Measurements from ENCODE around the gene COL5A1. TPM values are rescaled to one million over a fixed set of nuclear protein-coding genes. Genes with fewer than 3 reads are reported as not detected.

The COL5A1 gene
- total RNA-seq, 1 donor: 801 TPM

DNA sequence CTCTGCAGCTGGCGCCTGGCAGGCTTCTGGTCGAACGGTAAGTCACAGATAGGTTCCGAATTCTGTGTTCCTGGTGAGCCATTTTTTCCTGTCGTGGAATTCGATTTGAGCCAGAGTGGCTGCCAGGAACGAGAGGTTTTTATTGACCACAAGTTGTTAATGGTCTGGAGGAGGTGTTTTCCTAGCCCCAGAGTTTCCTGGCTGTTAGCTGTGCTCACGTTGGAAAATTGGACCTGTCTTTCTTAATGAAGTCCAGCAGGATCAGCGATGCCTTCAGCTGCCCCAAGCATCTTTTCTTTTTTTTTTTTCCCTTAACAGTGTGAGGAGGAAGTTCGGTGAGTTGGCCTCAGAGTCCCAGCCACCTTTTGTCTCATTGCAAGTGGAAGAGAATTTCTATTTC is 62.9 kb downstream of the COL5A1 start:
- H3K4me1 ChIP-seq (ENCODE audit: insufficient read depth, low read length): peaks cover 12% of the 10 kb centered on the region
- H4K20me1 ChIP-seq (ENCODE audit: insufficient read depth, low read length): peaks cover 94% of the 10 kb centered on the region
- peaks cover 98% of the 10 kb centered on the region for H3K79me2 ChIP-seq (ENCODE audit: insufficient read depth, low read length)
- no peaks in the 10 kb centered on the region for H3K9me3 ChIP-seq (ENCODE audit: low read depth, low read length)
- DNase-seq (ENCODE audit: insufficient read length, low spot score, missing footprints): no peak
- H2AFZ ChIP-seq (ENCODE audit: low read length): no peak overlapping the region
- H3K27me3 ChIP-seq (ENCODE audit: insufficient read depth, low read length): no peaks in the 10 kb centered on the region
- peaks cover 90% of the 10 kb centered on the region for H3K36me3 ChIP-seq (ENCODE audit: insufficient read depth, low read length)
- no peak for TF ChIP-seq CTCF (IDR thresholded peaks at IDR 0.05; ENCODE audit: extremely low read depth, low read depth, low read length)
- H3K4me3 ChIP-seq (ENCODE audit: insufficient read depth, low read length): no peak overlapping the region
- no peak overlapping the region for H3K4me2 ChIP-seq (ENCODE audit: insufficient read depth, low read length)
- no peak overlapping the region for H3K27ac ChIP-seq (ENCODE audit: low read depth, low read length)

GRCh38 chr9:134705786-134706185 is 64.2 kb downstream of the COL5A1 start:
- H3K27ac ChIP-seq (ENCODE audit: low read depth, low read length): peak overlapping the region; percentile 80
- H4K20me1 ChIP-seq (ENCODE audit: insufficient read depth, low read length): peaks cover 90% of the 10 kb centered on the region

GRCh38 chr9:134706522-134706921 is 64.9 kb downstream of the COL5A1 start:
- Histone ChIP-seq H3K27ac (ENCODE audit: low read depth, low read length) (peak overlapping the region; percentile 80), H3K4me1 (ENCODE audit: insufficient read depth, low read length) (peaks cover 12% of the 10 kb centered on the region), H3K36me3 (ENCODE audit: insufficient read depth, low read length) (peaks cover 81% of the 10 kb centered on the region), H3K4me3 (ENCODE audit: insufficient read depth, low read length) (no peak overlapping the region), H2AFZ (ENCODE audit: low read length) (no peak overlapping the region), H3K27me3 (ENCODE audit: insufficient read depth, low read length) (no peaks in the 10 kb centered on the region), H3K4me2 (ENCODE audit: insufficient read depth, low read length) (no peak overlapping the region), H3K9me3 (ENCODE audit: low read depth, low read length) (no peaks in the 10 kb centered on the region), H4K20me1 (ENCODE audit: insufficient read depth, low read length) (peaks cover 89% of the 10 kb centered on the region), H3K79me2 (ENCODE audit: insufficient read depth, low read length) (peaks cover 93% of the 10 kb centered on the region)
- DNase-seq (ENCODE audit: insufficient read length, low spot score, missing footprints): no peak
- TF ChIP-seq CTCF (IDR thresholded peaks at IDR 0.05; ENCODE audit: extremely low read depth, low read depth, low read length): no peak

More at GRCh38 chr9:134705786-134706185, 64.2 kb downstream of the COL5A1 start:
- H3K27me3 ChIP-seq (ENCODE audit: insufficient read depth, low read length): no peaks in the 10 kb centered on the region
- no peaks in the 10 kb centered on the region for H3K9me3 ChIP-seq (ENCODE audit: low read depth, low read length)
- peaks cover 12% of the 10 kb centered on the region for H3K4me1 ChIP-seq (ENCODE audit: insufficient read depth, low read length)
- TF ChIP-seq CTCF (IDR thresholded peaks at IDR 0.05; ENCODE audit: extremely low read depth, low read depth, low read length): no peak
- no peak overlapping the region for H3K4me3 ChIP-seq (ENCODE audit: insufficient read depth, low read length)
- H3K79me2 ChIP-seq (ENCODE audit: insufficient read depth, low read length): peaks cover 94% of the 10 kb centered on the region
- H2AFZ ChIP-seq (ENCODE audit: low read length): no peak overlapping the region
- H3K36me3 ChIP-seq (ENCODE audit: insufficient read depth, low read length): peaks cover 83% of the 10 kb centered on the region
- H3K4me2 ChIP-seq (ENCODE audit: insufficient read depth, low read length): no peak overlapping the region
- no peak for DNase-seq (ENCODE audit: insufficient read length, low spot score, missing footprints)

- no peak overlapping the region for H3K4me3 ChIP-seq (ENCODE audit: insufficient read depth, low read length)
- no peak overlapping the region for H3K4me2 ChIP-seq (ENCODE audit: insufficient read depth, low read length)
- peaks cover 85% of the 10 kb centered on the region for H4K20me1 ChIP-seq (ENCODE audit: insufficient read depth, low read length)
- TF ChIP-seq CTCF (IDR thresholded peaks at IDR 0.05; ENCODE audit: extremely low read depth, low read depth, low read length): no peak
- no peaks in the 10 kb centered on the region for H3K9me3 ChIP-seq (ENCODE audit: low read depth, low read length)
- peak; percentile 97 for DNase-seq (ENCODE audit: insufficient read length, low spot score, missing footprints)
- H3K27me3 ChIP-seq (ENCODE audit: insufficient read depth, low read length): no peaks in the 10 kb centered on the region
- peaks cover 77% of the 10 kb centered on the region for H3K36me3 ChIP-seq (ENCODE audit: insufficient read depth, low read length)
- peak overlapping the region; percentile 80 for H3K27ac ChIP-seq (ENCODE audit: low read depth, low read length)
- peaks cover 12% of the 10 kb centered on the region for H3K4me1 ChIP-seq (ENCODE audit: insufficient read depth, low read length)
- peaks cover 92% of the 10 kb centered on the region for H3K79me2 ChIP-seq (ENCODE audit: insufficient read depth, low read length)
- no peak overlapping the region for H2AFZ ChIP-seq (ENCODE audit: low read length)
Observed at GRCh38 chr9:134707031-134707680, 65.6 kb downstream of the COL5A1 start.

All from osteoblast (primary cell).